ENCODE results near the gene LRP5. TPM values are rescaled to one million over a fixed set of nuclear protein-coding genes. Genes with fewer than 3 reads are reported as not detected.

The LRP5 gene
- total RNA-seq, 1 donor from 2014 or later: 101 TPM

DNA sequence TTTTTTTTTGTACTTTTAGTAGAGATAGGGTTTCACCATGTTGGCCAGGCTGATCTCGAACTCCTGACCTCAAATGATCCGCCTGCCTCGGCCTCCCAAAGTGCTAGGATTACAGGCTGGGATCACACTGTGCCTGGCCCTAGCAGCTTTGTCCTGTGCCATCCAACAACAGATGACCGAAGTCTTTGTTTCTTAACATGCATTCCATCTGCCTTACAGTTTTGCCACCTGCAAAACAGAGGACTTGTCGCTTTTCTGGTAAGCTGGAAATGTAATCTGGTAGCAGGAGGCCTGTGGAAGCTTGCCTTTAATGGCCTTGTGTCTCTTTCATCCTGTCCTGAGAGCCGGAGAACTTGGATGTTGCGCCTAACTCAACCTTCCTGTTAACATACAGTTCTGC lies 89.5 kb downstream of the LRP5 start:
- Histone ChIP-seq H3K4me3 (no peak overlapping the region), H3K27me3 (no peaks in the 10 kb centered on the region), H3K27ac (no peak overlapping the region), H3K9me3 (no peaks in the 10 kb centered on the region), H3K36me3 (peaks cover 23% of the 10 kb centered on the region), H3K4me1 (peaks cover 28% of the 10 kb centered on the region)
- ATAC-seq (no peak), DNase-seq (no peak)
- intact Hi-C loops (cut with DNase I): no loop called here
- TF ChIP-seq, protein P1, sequence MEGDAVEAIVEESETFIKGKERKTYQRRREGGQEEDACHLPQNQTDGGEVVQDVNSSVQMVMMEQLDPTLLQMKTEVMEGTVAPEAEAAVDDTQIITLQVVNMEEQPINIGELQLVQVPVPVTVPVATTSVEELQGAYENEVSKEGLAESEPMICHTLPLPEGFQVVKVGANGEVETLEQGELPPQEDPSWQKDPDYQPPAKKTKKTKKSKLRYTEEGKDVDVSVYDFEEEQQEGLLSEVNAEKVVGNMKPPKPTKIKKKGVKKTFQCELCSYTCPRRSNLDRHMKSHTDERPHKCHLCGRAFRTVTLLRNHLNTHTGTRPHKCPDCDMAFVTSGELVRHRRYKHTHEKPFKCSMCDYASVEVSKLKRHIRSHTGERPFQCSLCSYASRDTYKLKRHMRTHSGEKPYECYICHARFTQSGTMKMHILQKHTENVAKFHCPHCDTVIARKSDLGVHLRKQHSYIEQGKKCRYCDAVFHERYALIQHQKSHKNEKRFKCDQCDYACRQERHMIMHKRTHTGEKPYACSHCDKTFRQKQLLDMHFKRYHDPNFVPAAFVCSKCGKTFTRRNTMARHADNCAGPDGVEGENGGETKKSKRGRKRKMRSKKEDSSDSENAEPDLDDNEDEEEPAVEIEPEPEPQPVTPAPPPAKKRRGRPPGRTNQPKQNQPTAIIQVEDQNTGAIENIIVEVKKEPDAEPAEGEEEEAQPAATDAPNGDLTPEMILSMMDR (IDR thresholded peaks at IDR 0.05): no peak

- H3K36me3 ChIP-seq: peaks cover 23% of the 10 kb centered on the region
- intact Hi-C loops (cut with DNase I): no loop called here
- TF ChIP-seq, protein P1 (IDR thresholded peaks at IDR 0.05): no peak
- peaks cover 28% of the 10 kb centered on the region for H3K4me1 ChIP-seq
- H3K9me3 ChIP-seq: no peaks in the 10 kb centered on the region
- H3K27ac ChIP-seq: no peak overlapping the region
- no peaks in the 10 kb centered on the region for H3K27me3 ChIP-seq
- no peak for DNase-seq
- no peak for ATAC-seq
- H3K4me3 ChIP-seq: no peak overlapping the region
Measured at GRCh38 chr11:68402355-68403031, 90.1 kb downstream of the LRP5 start.

GRCh38 chr11:68403424-68403823 lies 91.0 kb downstream of the LRP5 start:
- TF ChIP-seq, protein P1 (IDR thresholded peaks at IDR 0.05): no peak
- H3K27me3 ChIP-seq: no peaks in the 10 kb centered on the region
- intact Hi-C loops (cut with DNase I): no loop called here
- DNase-seq (no peak), ATAC-seq (no peak)
- no peak overlapping the region for H3K27ac ChIP-seq
- no peaks in the 10 kb centered on the region for H3K9me3 ChIP-seq
- no peak overlapping the region for H3K4me3 ChIP-seq
- peaks cover 25% of the 10 kb centered on the region for H3K4me1 ChIP-seq
- H3K36me3 ChIP-seq: peaks cover 25% of the 10 kb centered on the region

- Histone ChIP-seq H3K9me3 (no peaks in the 10 kb centered on the region), H3K27me3 (no peaks in the 10 kb centered on the region), H3K27ac (no peak overlapping the region), H3K36me3 (peaks cover 28% of the 10 kb centered on the region), H3K4me1 (peaks cover 24% of the 10 kb centered on the region), H3K4me3 (no peak overlapping the region)
- intact Hi-C loops (cut with DNase I): no loop called here
- TF ChIP-seq, protein P1 (IDR thresholded peaks at IDR 0.05): no peak
- DNase-seq (no peak), ATAC-seq (no peak)
Measured at GRCh38 chr11:68403831-68404230, 91.4 kb downstream of the LRP5 start.

DNA sequence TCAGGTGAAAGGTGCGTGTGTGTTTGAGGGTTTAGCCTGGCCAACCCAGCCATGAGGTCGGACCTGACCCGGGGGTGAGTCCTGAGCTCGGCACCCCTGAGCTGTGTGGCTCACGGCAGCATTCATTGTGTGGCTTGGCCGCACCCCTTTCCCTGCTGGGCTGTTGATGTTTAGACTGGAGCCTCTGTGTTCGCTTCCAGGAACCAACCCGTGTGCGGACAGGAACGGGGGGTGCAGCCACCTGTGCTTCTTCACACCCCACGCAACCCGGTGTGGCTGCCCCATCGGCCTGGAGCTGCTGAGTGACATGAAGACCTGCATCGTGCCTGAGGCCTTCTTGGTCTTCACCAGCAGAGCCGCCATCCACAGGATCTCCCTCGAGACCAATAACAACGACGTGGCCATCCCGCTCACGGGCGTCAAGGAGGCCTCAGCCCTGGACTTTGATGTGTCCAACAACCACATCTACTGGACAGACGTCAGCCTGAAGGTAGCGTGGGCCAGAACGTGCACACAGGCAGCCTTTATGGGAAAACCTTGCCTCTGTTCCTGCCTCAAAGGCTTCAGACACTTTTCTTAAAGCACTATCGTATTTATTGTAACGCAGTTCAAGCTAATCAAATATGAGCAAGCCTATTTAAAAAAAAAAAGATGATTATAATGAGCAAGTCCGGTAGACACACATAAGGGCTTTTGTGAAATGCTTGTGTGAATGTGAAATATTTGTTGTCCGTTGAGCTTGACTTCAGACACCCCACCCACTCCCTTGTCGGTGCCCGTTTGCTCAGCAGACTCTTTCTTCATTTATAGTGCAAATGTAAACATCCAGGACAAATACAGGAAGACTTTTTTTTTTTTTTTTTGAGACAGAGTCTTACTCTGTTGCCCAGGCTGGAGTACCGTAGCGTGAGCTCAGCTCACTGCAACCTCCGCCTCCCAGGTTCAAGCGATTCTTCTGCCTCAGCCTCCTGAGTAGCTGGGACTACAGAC lies 94.2 kb downstream of the LRP5 start:
- Histone ChIP-seq H3K27me3 (no peaks in the 10 kb centered on the region), H3K27ac (peak overlapping the region; percentile 65), H3K4me1 (peaks cover 11% of the 10 kb centered on the region), H3K9me3 (no peaks in the 10 kb centered on the region), H3K36me3 (peaks cover 49% of the 10 kb centered on the region), H3K4me3 (no peak overlapping the region)
- TF ChIP-seq, protein P1 (IDR thresholded peaks at IDR 0.05): no peak
- no peak for DNase-seq
- intact Hi-C loops (cut with DNase I): no loop called here
- ATAC-seq: peak; percentile 76
